Thoracic aorta (tissue), 2 donors: ENCODE measurements around the gene UNC13A. TPM values are rescaled to one million over a fixed set of nuclear protein-coding genes. Genes with fewer than 3 reads are reported as not detected.
"Not testable (repeated sequence)": the region's sequence is repeated elsewhere in the genome, so short reads cannot be mapped to it uniquely, and the experiment has no call there.

Experiments used
- ATAC-seq: fragments of 150-250 bp; one replicate; pipeline ENCODE4 v1.8.0; 2017; ENCODE audit warnings: low read depth; ENCODE audit not compliant: insufficient number of reproducible peaks, low FRiP score
- DNase-seq: peaks from one replicate; pipeline ENCODE4 v3.0.0-alpha.2; 2020; ENCODE audit warnings: low spot score
- H3K27ac ChIP-seq, 2 donors: fragments of 200-600 bp; sonication (generic); 1 replicate in 1 of 2; 2 replicates in 1 of 2; pipeline ENCODE4 v1.5.1; 2016; ENCODE audit warnings: mild to moderate bottlenecking in 2 of 2, moderate library complexity in 2 of 2
- H3K27me3 ChIP-seq: fragments of 200-600 bp; sonication (generic); replicated peaks from 2 replicates; pipeline ENCODE4 v1.6.0; 2016; ENCODE audit warnings: mild to moderate bottlenecking; ENCODE audit not compliant: insufficient read depth
- H3K36me3 ChIP-seq: fragments of 200-600 bp; sonication (generic); one replicate; pipeline ENCODE4 v1.5.1; 2016
- H3K4me1 ChIP-seq, 2 donors: fragments of 200-600 bp; sonication (generic); 1 replicate in 1 of 2; 2 replicates in 1 of 2; pipeline versions ENCODE4 v1.5.1 to v1.6.0; 2016; ENCODE audit warnings: low read depth in 2 of 2, mild to moderate bottlenecking in 1 of 2; ENCODE audit not compliant: control insufficient read depth in 1 of 2
- H3K4me3 ChIP-seq: fragments of 200-600 bp; sonication (generic); 2 replicates; pipeline ENCODE4 v1.5.1; 2016; ENCODE audit warnings: mild to moderate bottlenecking
- H3K9me3 ChIP-seq: fragments of 200-600 bp; sonication (generic); 2 replicates; pipeline ENCODE4 v1.5.1; 2016
- CTCF ChIP-seq: fragments of 200-600 bp; sonication (generic); IDR thresholded peaks from one replicate; pipeline ENCODE4 v1.5.1; 2019; ENCODE audit warnings: antibody characterized with exemption
- total RNA-seq, 2 donors: library from RNA; depleted of rRNA; stranded (reverse); fragments of >200 nt; gene quantifications; one replicate each; pipeline versions ENCODE4 v1.1.0 to v1.2.3, GENCODE V29; 2016

The UNC13A gene
- total RNA-seq, 2 donors from 2014 or later, result 2.1 to 7.7 TPM

- H3K27me3 ChIP-seq, result peaks cover 5% of the 10 kb centered on the region
- no peaks in the 10 kb centered on the region for H3K9me3 ChIP-seq
- no peak for TF ChIP-seq CTCF
- no peaks in the 10 kb centered on the region for H3K4me1 ChIP-seq
- no peaks in the 10 kb centered on the region for H3K36me3 ChIP-seq
- DNase-seq (no peak), ATAC-seq (no peak)
- H3K4me3 ChIP-seq, result no peak overlapping the region
- H3K27ac ChIP-seq, result no peak overlapping the region
Observed at GRCh38 chr19:17598953-17599352, 89.2 kb downstream of the UNC13A start.

- DNase-seq, H3K9me3 ChIP-seq, H3K27me3 ChIP-seq, ATAC-seq, H3K4me1 ChIP-seq, H3K36me3 ChIP-seq, H3K4me3 ChIP-seq, H3K27ac ChIP-seq: not testable (repeated sequence)
Observed at GRCh38 chr19:17598063-17598462, 90.1 kb downstream of the UNC13A start.

GRCh38 chr19:17594296-17594695, 93.9 kb downstream of the UNC13A start:
- DNase-seq, result not testable (repeated sequence)

GRCh38 chr19:17590866-17591265, 97.3 kb downstream of the UNC13A start:
- Histone ChIP-seq H3K4me3 (no peak overlapping the region), H3K27me3 (no peaks in the 10 kb centered on the region), H3K9me3 (no peaks in the 10 kb centered on the region), H3K36me3 (no peaks in the 10 kb centered on the region), H3K4me1 (no peaks in the 10 kb centered on the region), H3K27ac (no peak overlapping the region)
- no peak for DNase-seq
- no peak for TF ChIP-seq CTCF
- no peak for ATAC-seq

More at GRCh38 chr19:17594296-17594695, 93.9 kb downstream of the UNC13A start:
- not testable (repeated sequence) for H3K27me3 ChIP-seq, H3K9me3 ChIP-seq, ATAC-seq, H3K36me3 ChIP-seq, H3K4me3 ChIP-seq, H3K27ac ChIP-seq, H3K4me1 ChIP-seq

GRCh38 chr19:17585395-17585794, 102.8 kb downstream of the UNC13A start:
- not testable (repeated sequence) for DNase-seq, H3K9me3 ChIP-seq, H3K27ac ChIP-seq, H3K4me1 ChIP-seq, H3K27me3 ChIP-seq, ATAC-seq, H3K4me3 ChIP-seq
- H3K36me3 ChIP-seq, result peaks cover 19% of the 10 kb centered on the region

- Histone ChIP-seq H3K4me3 (no peak overlapping the region), H3K9me3 (no peaks in the 10 kb centered on the region), H3K4me1 (no peaks in the 10 kb centered on the region), H3K27me3 (no peaks in the 10 kb centered on the region), H3K27ac (no peak overlapping the region), H3K36me3 (peaks cover 19% of the 10 kb centered on the region)
- DNase-seq, result no peak
- TF ChIP-seq CTCF, result no peak
- no peak for ATAC-seq
Observed at GRCh38 chr19:17584132-17584531, 104.0 kb downstream of the UNC13A start.

GRCh38 chr19:17582613-17583012, 105.5 kb downstream of the UNC13A start:
- Histone ChIP-seq H3K27ac (no peak overlapping the region), H3K27me3 (no peaks in the 10 kb centered on the region), H3K9me3 (no peaks in the 10 kb centered on the region), H3K4me3 (no peak overlapping the region), H3K36me3 (peaks cover 27% of the 10 kb centered on the region), H3K4me1 (no peaks in the 10 kb centered on the region)
- TF ChIP-seq CTCF, result no peak
- ATAC-seq, result no peak
- DNase-seq, result no peak
